Neuron (in vitro differentiated cells): ENCODE measurements around the gene CLDND2.
A peak's percentile ranks its signal among the peaks of the same experiment; 100 is the strongest.

Source experiments
- H2AFZ ChIP-seq: one replicate; pipeline ENCODE4 v1.6.1; 2013; ENCODE audit warnings: low read depth, mild to moderate bottlenecking, inconsistent platforms, low read length, moderate library complexity
- H3K27me3 ChIP-seq: one replicate; pipeline ENCODE4 v1.6.1; 2013; ENCODE audit warnings: low read length; ENCODE audit not compliant: insufficient read depth
- H3K36me3 ChIP-seq: one replicate; pipeline ENCODE4 v1.6.1; 2013; ENCODE audit warnings: low read length; ENCODE audit not compliant: insufficient read depth
- H3K4me1 ChIP-seq: one replicate; pipeline ENCODE4 v1.6.1; 2013; ENCODE audit warnings: low read length; ENCODE audit not compliant: insufficient read depth
- H3K4me3 ChIP-seq: 2 replicates; pipeline ENCODE4 v1.5.1; 2013; ENCODE audit warnings: mild to moderate bottlenecking, low read length, moderate library complexity
- H3K9me3 ChIP-seq: one replicate; pipeline ENCODE4 v1.6.1; 2013; ENCODE audit warnings: low read length

CLDND2 gene

GRCh38 chr19:51339687-51340656 is 28.8 kb downstream of the CLDND2 start:
- H2AFZ ChIP-seq: peak overlapping the region; percentile 93
- H3K36me3 ChIP-seq: no peaks in the 10 kb centered on the region
- peaks cover 3% of the 10 kb centered on the region for H3K27me3 ChIP-seq
- H3K9me3 ChIP-seq: no peaks in the 10 kb centered on the region
- H3K4me1 ChIP-seq: no peaks in the 10 kb centered on the region
- H3K4me3 ChIP-seq: peak overlapping the region; percentile 62

GRCh38 chr19:51339313-51339686 is 29.5 kb downstream of the CLDND2 start:
- H3K9me3 ChIP-seq: no peaks in the 10 kb centered on the region
- no peaks in the 10 kb centered on the region for H3K36me3 ChIP-seq
- peaks cover 3% of the 10 kb centered on the region for H3K27me3 ChIP-seq
- H3K4me1 ChIP-seq: no peaks in the 10 kb centered on the region
- peak overlapping the region; percentile 93 for H2AFZ ChIP-seq
- peak overlapping the region; percentile 62 for H3K4me3 ChIP-seq

GRCh38 chr19:51338563-51339312 is 30.1 kb downstream of the CLDND2 start:
- Histone ChIP-seq H3K27me3 (peaks cover 3% of the 10 kb centered on the region), H3K9me3 (no peaks in the 10 kb centered on the region), H2AFZ (peak overlapping the region; percentile 93), H3K4me1 (no peaks in the 10 kb centered on the region), H3K4me3 (peak overlapping the region; percentile 62), H3K36me3 (no peaks in the 10 kb centered on the region)

GRCh38 chr19:51337861-51338562 is 30.8 kb downstream of the CLDND2 start:
- no peaks in the 10 kb centered on the region for H3K36me3 ChIP-seq
- no peaks in the 10 kb centered on the region for H3K4me1 ChIP-seq
- no peaks in the 10 kb centered on the region for H3K9me3 ChIP-seq
- peak overlapping the region; percentile 62 for H3K4me3 ChIP-seq
- H2AFZ ChIP-seq: no peak overlapping the region
- peaks cover 3% of the 10 kb centered on the region for H3K27me3 ChIP-seq

- Histone ChIP-seq H3K27me3 (peaks cover 3% of the 10 kb centered on the region), H3K9me3 (no peaks in the 10 kb centered on the region), H3K4me3 (no peak overlapping the region), H2AFZ (no peak overlapping the region), H3K36me3 (no peaks in the 10 kb centered on the region), H3K4me1 (no peaks in the 10 kb centered on the region)
Observed at GRCh38 chr19:51337141-51337860, 31.5 kb downstream of the CLDND2 start.

GRCh38 chr19:51333836-51334460 is 34.9 kb downstream of the CLDND2 start:
- H3K27me3 ChIP-seq: no peaks in the 10 kb centered on the region
- no peak overlapping the region for H3K4me3 ChIP-seq
- no peak overlapping the region for H2AFZ ChIP-seq
- no peaks in the 10 kb centered on the region for H3K36me3 ChIP-seq
- H3K4me1 ChIP-seq: no peaks in the 10 kb centered on the region
- H3K9me3 ChIP-seq: no peaks in the 10 kb centered on the region

- no peaks in the 10 kb centered on the region for H3K36me3 ChIP-seq
- no peak overlapping the region for H2AFZ ChIP-seq
- H3K9me3 ChIP-seq: no peaks in the 10 kb centered on the region
- H3K4me1 ChIP-seq: no peaks in the 10 kb centered on the region
- H3K4me3 ChIP-seq: no peak overlapping the region
- H3K27me3 ChIP-seq: peaks cover 8% of the 10 kb centered on the region
Observed at GRCh38 chr19:51331716-51332115, 37.1 kb downstream of the CLDND2 start.

GRCh38 chr19:51331193-51331592 is 37.6 kb downstream of the CLDND2 start:
- Histone ChIP-seq H3K9me3 (no peaks in the 10 kb centered on the region), H3K4me1 (no peaks in the 10 kb centered on the region), H3K27me3 (peaks cover 8% of the 10 kb centered on the region), H3K36me3 (no peaks in the 10 kb centered on the region), H2AFZ (no peak overlapping the region), H3K4me3 (no peak overlapping the region)

GRCh38 chr19:51330366-51330765 is 38.4 kb downstream of the CLDND2 start:
- Histone ChIP-seq H2AFZ (no peak overlapping the region), H3K9me3 (no peaks in the 10 kb centered on the region), H3K36me3 (no peaks in the 10 kb centered on the region), H3K27me3 (peaks cover 8% of the 10 kb centered on the region), H3K4me3 (no peak overlapping the region), H3K4me1 (no peaks in the 10 kb centered on the region)

- H3K36me3 ChIP-seq: no peaks in the 10 kb centered on the region
- no peaks in the 10 kb centered on the region for H3K4me1 ChIP-seq
- H3K27me3 ChIP-seq: peaks cover 10% of the 10 kb centered on the region
- no peak overlapping the region for H3K4me3 ChIP-seq
- H3K9me3 ChIP-seq: no peaks in the 10 kb centered on the region
- no peak overlapping the region for H2AFZ ChIP-seq
Observed at GRCh38 chr19:51329411-51329810, 39.4 kb downstream of the CLDND2 start.

- peaks cover 12% of the 10 kb centered on the region for H3K27me3 ChIP-seq
- H3K4me1 ChIP-seq: no peaks in the 10 kb centered on the region
- no peaks in the 10 kb centered on the region for H3K9me3 ChIP-seq
- no peaks in the 10 kb centered on the region for H3K36me3 ChIP-seq
- no peak overlapping the region for H3K4me3 ChIP-seq
- no peak overlapping the region for H2AFZ ChIP-seq
Observed at GRCh38 chr19:51327066-51328001, 41.5 kb downstream of the CLDND2 start.
